Hindlimb muscle (tissue), 1 donor: ENCODE results near the gene MAST4. TPM values are rescaled to one million over a fixed set of nuclear protein-coding genes. Genes with fewer than 3 reads are reported as not detected.
A peak's percentile ranks its signal among the peaks of the same experiment; 100 is the strongest.

ENCODE experiments used
- DNase-seq: peaks from one replicate; pipeline ENCODE4 v3.0.0-alpha.2; 2013
- polyA plus RNA-seq: library from polyadenylated mRNA; unstranded; fragments of 120-200 nt; gene quantifications from one replicate; pipeline ENCODE4 v1.2.1, GENCODE V29; 2013; ENCODE audit not compliant: insufficient read length

The MAST4 gene
- polyA plus RNA-seq, 1 donor: 14.1 TPM

DNA sequence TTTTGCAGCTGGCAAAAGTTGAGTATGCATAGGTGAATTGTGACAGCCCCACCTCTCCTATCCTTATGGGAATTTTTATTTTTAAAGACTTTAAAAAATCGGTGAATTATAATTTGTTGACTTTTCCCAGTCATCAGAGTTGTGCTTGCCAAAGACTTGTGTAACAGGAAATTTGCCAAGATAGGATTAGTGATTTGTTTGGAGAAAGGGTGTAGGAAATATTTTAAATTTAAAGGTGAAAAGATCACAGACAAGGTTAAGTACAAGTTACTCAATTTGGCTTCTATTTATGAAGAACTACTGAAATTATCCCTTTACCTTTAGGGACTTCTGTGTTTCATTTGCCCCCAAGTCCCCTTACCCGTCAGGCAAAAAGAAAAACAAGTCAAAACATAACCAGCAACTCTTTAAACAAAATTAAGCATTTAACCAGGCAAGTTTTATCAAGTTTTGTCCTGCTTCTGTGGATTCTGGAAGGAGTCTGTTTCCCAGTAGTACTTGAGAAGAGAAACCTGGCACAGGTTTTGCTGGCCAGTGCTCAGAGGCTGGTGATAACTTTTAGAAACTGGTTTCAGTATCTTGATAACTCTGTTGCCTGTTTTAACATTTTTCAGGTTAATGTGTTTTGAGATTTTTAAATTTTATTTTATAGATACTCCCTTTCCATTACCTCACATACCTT, 285.4 kb downstream of the MAST4 start:
- no peak for DNase-seq

DNA sequence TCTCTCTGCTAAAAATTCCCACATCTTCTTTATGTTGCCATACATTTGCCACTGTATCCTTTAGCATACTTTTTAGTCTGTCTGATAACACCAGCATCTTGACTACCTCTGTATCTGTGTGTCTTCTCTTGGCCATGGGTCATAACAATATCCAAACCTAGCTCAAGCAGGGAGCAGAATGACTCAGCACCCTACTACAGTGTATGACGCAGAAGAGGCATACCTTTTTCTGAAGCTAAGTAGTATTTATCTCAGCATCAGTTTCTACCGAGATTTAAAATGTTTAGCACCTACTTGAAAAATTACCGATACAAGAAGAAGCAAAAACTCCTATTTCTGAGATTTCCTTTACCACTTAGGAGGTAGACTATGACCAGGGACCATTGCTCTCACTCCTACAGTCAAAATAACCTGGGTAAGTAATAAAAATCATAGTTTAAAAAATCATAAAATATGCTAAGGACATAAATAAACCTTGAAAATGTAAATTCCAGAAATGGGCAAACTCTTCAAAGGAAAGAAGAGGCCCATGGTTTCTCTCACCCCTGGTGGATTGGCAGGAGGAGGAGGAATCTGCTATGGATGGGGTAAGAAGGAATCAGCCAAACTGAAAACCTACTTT, 286.5 kb downstream of the MAST4 start:
- DNase-seq: no peak

DNA sequence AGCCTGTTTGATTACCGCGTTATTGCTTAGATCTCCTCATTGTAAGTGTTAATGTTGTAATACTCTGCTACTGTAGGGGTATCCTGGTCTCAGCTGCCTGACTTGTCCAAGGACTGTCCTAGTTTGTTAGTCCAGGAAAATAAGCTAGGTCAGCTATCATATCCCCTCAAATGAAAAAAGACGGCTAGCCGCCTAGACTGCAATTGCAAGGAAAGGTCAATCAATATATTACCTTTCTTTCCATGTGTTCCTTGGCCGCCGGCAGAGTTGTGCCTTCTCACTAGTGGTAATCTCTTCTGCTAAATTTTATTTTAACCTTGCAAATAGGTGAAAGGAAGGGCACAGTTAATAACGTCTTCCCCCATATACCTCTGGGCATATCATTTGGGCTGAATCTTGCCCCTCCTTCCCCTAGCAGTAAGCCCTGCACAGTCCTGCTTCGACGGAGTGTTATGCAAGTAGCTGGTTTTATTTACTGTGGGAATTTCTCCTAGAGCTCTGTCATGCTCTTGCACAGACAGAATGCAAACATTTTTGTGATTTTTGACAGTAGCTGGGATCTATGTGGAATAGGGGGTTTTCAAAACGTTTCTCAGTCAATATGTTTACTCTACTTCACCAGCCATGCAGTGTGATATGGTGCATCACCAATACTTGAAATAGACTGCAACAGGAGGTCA, 288.5 kb downstream of the MAST4 start:
- DNase-seq: no peak

DNA sequence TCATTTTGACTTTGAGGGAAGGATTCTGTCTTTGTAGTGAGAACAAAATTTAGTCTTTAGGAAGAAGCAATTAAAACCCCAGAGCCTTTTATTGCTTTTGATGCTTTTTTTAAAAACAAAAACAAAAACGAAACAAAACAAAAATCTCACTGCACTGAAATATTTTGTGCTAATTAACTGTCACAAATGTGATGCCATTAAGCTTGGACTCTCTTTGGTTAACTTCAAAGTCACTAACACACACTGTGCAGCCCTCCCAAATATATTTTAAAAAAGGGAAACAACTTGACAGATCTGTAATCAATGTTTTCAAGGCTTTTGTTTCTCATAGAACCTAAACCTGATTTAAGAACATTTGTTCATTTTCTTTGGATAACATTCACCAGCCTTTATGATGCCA, 290.7 kb downstream of the MAST4 start:
- no peak for DNase-seq

DNA sequence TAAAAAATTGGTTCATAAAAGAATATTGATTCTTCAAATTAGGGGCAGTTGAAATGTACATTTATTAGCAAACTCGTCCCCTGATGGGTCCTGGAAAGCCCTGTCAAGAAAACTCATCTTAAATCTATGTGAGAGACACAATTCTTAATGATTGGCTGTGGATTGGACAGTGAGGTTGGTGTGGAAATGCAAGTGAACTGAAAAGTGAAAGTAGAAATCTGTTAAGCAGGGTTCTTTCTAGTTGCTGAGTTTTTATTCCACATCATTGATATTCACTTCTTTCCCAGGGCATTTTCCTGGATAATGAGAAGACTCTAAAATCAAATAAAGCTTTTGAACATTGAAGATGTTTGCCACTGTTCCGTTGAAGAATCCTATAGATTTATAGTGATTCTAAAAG, 292.4 kb downstream of the MAST4 start:
- no peak for DNase-seq

DNA sequence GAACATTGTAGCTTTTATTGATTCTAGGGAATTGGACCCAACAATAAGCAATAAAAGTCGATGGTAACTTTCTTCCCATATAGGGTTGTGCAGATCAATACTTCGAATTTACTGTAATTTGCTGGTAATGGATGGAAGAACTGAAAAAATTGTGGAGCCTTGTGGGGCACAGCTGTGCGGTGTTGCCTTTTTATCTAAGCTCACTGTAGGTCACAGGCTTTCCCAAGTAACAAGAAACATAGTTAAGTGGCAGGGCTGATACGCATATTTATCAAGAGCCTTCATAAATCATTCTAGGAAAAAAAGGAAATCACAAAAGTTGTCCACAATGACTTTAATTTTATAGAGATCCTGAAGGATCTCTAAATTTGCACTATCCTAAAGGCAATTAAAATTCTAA, 292.9 kb downstream of the MAST4 start:
- no peak for DNase-seq

DNA sequence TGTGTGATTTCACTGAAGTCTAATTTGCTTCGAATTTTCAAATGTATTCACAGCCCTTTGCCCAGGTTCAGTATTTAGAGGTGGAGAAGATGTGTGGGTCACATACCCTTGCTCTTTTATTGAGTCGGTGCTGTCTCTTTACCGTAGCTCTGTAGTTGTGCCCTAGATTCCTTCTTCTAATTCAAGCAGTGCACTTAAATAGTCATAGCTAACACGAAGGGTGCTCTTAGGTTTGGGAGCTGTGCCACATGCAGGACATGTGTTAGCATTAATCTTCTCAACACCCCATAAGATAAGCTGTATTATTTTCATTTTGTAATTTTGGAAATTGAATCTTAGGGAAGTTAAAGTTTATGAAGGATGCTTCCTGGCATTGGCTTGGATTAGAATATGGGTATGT, 293.3 kb downstream of the MAST4 start:
- no peak for DNase-seq

DNA sequence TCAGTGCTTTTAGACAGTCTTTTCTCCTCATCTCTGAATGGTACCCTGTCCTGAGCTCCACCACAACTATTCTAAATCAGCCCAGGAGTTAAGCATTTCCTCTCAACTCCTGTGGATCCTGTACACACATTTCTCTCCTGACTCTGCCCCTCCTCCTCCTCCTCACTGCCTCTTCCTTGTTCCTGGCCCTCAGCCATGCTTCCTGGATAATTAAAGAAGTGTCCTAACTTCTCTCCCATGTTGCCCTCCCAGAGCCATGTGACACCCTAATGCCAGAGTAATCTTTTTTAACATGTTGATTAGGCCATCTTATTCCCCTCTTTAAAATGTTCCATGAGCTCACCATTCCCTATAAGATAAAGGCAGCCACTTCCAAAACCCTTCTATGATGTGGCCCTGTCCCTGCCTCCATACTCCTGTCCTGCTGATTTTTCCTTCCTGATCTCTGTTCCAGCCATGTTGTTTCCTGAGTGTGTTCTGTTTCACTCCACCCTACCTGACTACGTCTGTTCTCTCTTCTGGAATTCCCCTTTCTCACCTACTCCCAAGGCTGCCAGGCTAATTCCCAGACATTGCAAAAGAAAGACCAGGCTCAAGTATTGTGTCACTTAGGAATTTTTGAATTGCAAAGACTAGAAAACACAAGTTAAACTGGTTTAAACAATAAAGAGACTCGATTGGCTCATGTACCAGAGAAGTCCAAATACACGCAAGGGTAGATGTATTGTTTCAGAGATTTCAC, 295.2 kb downstream of the MAST4 start:
- no peak for DNase-seq

DNA sequence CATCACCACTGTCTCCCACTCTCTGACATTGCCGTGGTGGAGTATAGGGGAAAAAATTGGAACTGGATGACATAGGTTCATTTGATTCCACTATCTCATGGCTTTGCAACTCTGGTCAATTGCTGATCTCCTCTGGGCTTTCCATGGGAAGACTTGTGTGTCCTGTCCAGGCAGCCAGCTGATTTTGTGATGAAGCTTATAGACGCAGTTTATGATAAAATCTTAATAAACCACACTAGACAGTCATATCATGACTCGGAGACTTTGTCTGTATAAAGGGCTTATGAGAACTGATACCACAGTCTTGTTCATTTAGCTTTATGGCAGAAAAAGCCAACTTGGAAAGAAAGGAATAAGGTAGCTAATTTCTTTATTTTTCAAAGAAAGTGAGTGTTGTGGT, 296.5 kb downstream of the MAST4 start:
- no peak for DNase-seq

DNA sequence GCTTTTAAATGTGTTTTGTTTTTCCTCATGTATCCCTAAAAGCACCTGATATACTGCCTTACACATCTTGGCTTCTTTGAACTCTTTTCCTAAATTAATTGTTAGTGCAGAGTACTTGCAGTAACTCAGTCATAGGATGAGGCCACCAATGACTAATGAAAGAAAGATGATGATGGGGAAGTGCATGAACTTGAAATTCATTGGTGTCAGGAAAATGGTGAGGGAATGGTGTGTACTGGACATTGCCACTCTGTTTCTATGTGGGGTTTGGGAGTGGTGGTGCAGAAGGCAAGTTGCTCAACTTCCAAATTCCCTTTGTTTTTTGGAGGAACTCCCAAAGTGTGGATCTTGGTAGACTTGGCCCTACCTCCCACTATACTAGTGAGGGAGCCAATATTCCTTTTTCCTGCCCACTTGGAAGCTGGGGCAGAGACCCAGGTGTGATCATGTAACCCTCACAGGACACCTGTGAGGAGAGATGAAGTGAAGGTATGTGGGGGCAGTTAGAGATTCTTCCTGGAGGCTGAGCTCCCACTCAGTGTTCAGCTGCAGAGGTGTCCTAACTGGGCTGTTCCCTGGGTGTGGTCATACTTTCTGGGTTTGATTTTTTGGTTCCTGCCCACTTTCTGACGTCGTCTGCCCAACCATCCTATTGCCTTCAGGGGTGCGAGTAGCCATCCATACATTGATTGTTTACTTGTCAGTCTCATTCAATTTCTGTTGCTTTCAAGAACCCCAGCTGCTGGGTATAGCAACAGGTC, 298.5 kb downstream of the MAST4 start:
- no peak for DNase-seq

DNA sequence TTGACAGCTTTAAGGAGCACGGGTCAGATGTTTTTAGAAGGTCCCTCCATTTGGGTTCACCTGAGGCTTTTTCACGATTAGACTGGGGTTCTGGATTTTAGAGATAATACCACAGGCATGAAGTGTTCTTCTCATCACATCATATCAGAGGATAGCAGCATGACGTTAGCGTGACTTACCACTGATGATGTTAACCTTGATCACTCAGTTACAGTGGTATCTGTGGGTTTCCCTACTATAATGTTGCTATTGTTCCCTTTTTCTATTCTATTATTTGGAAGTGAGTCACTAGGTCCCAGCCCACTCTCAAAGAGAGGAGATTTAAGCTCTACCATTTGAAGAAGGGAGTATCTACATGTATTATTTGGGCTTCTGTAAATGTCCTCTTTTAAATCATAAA, 300.0 kb downstream of the MAST4 start:
- DNase-seq: no peak

DNA sequence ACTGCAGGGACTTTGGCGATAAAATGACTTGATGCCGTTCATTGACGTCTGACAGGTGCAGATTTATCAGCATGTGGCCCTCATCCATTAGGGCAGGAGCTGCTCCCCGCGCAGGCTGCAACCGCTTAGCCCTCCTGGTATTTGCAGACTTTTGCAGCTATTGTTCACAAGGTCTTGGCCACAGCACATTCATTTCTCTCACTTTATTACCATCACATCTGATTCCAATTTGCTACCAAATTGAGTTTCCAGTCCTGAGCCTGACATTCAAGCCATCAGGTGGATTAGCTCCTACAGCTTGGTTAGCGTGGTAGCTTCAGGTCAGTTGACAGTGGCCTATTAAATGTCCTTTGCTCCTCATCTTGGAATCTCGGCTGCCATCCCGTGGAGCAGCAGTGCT, 301.2 kb downstream of the MAST4 start:
- DNase-seq: peak; percentile 9

DNA sequence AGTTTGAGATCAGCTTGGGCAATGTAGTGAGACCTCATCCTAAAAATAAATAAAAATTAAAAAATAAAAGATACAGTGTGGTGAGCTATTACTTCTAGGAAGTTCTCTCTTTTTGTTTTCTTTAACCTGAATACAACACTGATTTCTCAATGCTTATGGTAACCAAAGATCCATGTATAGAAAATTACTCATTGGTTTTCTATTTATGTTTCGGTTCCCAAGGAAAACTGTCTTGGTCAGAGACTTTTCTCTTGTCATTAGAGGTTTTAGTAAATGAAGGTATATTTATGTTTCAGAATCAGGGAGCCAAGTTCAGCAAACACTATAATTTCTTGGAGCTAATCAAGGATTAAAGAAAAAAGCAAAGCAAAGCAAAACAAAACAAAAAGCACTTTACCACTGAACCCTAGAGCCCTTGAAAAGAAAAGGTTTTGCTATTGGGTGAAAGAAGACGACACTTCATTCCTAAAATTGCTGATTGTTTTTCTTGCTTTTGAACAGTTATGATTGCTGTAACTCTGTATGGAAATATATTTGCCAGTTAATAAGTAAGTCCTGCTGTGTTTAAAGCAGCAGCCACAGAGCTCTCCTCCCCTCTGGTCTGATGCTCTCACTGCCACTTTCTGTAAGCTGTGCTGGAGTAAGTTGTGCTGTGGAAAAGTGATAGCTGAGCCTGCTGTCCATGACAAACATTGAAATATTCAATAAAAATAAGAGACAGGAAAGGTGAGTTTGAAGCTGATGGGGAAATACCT, 302.2 kb downstream of the MAST4 start:
- no peak for DNase-seq

DNA sequence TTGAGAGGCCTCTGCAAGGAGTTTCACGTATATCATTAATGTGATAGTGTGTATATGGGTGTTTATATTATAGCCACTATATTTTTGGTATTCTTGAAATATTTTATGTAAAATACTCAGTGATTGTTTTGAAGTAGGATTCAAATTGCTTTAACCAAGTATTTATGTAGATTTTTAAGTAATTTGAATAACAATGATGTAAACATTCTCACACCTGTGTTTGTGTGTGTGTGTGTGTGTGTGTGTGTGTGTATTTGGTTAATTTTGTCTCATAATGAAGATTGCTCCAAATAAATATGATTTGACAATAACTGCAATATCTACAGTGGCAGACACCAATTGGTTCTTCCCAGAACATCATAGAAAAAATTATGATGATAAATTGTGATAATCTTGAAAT, 307.0 kb downstream of the MAST4 start:
- DNase-seq: no peak

DNA sequence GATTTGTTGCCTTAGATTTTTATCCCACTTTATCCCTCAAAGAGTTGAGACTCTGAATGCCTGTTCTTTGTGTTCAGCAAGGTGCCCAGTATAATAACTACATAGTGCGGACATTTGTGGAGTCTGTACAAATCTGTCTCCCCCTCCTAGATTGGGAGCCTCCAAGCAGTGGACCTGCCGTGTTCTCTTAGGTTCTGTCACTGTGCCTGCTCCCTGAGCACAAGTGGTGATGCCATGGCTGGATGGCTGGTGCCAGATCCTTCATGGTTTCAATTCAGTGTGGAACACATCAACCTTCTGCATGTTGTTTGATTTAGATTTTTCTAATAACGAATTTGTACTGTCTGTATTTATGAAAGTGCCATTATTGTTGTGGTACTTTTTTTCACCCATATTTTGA, 307.5 kb downstream of the MAST4 start:
- no peak for DNase-seq

DNA sequence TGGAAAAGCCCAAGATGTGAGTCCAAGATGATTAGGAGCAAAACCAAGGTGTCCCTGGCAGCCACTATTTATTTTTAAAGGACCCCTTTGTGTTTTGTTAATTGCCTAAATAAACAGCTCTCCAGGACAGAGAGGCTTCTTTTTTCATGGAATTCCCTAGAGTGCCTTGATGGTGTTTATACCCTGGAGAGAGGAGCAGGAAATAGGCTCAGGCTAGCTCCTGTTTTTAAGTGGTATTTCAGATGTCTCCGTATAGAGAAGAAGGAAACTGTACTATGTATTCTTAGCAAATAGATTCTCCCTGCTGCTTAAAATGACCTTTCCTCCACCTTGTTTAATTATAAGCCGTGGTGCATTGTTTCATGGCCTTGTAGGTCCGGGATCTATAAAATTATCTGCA, 308.0 kb downstream of the MAST4 start:
- DNase-seq: no peak

DNA sequence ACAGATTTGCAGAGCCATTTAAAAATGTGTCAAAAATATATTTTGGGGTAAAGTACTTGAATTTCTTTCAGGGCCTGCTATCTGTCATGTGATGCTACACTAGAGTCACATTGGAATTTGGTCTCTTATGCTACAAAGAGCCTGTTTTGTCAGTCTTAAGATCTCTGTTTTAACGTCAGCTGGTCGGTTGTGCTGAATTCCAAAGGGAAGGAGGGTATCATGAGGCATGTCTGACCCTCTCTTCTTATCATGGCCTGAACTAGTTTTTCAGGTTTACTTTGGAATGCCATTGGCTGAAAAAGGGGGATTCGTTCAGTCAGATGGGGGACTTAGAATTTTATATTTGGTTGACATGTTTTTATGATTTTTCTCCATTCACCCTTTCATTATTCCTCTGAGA, 309.8 kb downstream of the MAST4 start:
- DNase-seq: no peak

DNA sequence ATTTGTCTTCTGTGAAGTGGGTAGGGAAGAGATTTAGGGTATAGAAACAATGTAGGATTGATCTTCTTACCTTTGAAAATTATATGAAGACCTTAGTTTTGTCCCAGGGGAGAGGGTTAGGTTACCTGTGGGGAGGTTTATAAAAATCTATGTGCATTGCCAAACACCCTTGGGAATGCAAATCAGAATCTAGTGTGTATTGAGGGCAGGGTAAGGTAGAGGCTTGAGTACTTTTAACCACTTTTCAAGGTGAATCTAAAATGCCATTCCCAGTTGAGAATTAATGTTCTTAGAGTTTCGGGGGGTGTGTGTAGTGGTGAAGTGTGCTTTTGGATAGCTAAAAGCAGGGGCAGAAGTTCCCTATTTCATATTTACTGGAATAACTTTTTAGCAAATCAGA, 312.0 kb downstream of the MAST4 start:
- DNase-seq: no peak

DNA sequence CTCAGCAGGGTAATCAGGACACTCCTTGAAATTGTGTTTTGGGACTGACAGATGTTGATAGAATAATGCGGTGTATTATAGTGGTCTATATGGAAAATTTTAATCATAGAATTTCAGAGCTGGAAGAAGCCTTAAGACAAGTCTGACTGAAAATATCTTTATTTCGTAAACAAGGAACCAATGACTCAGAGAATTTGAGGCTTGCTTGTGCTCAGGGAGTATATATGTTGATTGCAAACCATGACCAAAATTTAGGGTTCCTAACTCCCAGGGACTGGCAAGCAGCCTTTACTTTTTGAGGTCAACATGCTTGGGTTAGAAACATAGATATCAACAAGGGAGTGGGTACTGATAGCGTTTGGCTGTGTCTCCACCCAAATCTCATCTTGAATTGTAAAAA, 313.2 kb downstream of the MAST4 start:
- DNase-seq: no peak

DNA sequence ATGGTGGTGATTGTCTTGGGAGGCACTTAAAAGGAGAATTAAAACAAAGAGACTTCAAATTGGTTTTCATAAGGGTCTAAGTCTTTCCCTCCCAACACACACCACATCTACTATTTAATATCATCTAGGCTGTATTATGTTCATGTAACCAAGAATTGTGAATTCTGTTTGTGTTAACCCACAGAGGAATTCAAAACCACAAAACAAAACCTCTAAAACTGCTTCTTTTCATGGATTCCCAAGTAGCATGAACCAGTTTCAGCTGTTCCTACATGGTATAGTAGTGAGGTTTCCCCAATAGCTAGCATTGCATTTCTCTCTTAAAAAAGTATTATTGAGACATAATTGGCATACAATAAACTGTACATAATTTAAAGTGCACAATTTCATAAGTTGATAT, 316.6 kb downstream of the MAST4 start:
- DNase-seq: no peak

DNA sequence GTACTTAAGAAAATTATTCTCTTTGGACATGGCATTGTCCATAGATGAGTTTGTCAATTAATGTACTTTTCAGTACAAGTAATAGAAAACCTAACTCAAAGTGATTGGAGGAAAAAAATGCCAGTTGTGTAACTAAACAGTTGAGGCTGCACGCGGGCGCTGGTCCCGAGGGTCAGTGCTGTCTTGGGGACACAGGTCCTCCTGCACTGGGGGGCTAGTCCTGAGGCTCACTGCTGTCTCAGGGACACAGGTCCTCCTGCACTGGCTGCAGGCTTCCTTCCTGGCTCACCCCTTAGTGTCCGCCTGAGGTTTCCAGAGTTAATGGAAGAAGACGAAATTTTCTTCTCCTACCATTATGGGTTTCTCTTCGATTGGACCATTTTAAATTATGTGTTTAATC, 319.3 kb downstream of the MAST4 start:
- DNase-seq: no peak

DNA sequence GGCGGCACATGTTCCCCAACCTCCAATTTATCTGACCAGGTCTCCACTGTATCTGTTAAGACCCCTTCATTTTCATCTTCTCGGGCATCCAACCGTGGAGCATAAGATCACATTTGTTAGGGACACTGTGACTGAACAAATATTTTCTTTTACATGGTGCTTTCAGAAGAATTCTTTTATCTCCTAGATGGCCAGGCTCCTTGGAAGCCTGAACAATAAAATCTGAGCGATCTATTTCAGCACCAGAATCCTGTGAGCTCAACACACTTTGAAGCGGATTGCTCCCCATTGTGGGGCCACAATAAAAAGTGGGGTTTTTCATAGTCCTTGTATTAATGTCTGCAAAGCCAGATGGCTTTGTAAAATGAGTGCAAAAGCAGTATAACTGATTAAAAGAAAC, 326.7 kb downstream of the MAST4 start:
- no peak for DNase-seq
